AG10803 (cell line): ENCODE results near the gene NEIL3.

Source experiments
- DNase-seq: peaks from one replicate; pipeline ENCODE4 v3.0.0; 2010; ENCODE audit warnings: low read depth
- H3K4me3 ChIP-seq: 2 replicates; pipeline ENCODE4 v1.5.1; 2011; ENCODE audit warnings: mild to moderate bottlenecking, low read length, control low read depth
- TF ChIP-seq, protein P1 (sequence below): conservative IDR thresholded peaks from 2 replicates; pipeline ENCODE4 v1.5.1; 2011; ENCODE audit warnings: mild to moderate bottlenecking, low read length, control low read depth, inconsistent platforms

NEIL3 gene

DNA sequence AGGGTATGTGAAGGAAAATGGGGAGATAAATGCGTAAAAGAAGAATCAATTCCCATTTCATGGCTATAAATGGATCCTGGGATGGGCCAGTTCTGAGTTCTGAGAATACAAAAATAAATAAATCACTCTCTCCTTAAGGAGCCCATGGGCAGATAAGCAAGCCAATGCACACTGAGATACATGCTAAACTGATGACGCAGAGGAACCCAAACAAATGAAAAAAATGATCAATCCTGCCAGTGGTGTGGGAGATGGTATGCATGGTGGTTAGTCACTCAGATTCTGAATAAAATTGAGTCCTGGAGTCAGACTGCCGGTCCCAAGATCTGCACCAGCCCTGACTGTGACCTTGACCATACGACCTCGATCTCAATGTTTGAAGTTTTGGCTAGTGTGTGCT lies 59.7 kb downstream of the NEIL3 start:
- TF ChIP-seq, protein P1, sequence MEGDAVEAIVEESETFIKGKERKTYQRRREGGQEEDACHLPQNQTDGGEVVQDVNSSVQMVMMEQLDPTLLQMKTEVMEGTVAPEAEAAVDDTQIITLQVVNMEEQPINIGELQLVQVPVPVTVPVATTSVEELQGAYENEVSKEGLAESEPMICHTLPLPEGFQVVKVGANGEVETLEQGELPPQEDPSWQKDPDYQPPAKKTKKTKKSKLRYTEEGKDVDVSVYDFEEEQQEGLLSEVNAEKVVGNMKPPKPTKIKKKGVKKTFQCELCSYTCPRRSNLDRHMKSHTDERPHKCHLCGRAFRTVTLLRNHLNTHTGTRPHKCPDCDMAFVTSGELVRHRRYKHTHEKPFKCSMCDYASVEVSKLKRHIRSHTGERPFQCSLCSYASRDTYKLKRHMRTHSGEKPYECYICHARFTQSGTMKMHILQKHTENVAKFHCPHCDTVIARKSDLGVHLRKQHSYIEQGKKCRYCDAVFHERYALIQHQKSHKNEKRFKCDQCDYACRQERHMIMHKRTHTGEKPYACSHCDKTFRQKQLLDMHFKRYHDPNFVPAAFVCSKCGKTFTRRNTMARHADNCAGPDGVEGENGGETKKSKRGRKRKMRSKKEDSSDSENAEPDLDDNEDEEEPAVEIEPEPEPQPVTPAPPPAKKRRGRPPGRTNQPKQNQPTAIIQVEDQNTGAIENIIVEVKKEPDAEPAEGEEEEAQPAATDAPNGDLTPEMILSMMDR, result no peak
- DNase-seq, result peak; percentile 36
- no peak overlapping the region for H3K4me3 ChIP-seq

DNA sequence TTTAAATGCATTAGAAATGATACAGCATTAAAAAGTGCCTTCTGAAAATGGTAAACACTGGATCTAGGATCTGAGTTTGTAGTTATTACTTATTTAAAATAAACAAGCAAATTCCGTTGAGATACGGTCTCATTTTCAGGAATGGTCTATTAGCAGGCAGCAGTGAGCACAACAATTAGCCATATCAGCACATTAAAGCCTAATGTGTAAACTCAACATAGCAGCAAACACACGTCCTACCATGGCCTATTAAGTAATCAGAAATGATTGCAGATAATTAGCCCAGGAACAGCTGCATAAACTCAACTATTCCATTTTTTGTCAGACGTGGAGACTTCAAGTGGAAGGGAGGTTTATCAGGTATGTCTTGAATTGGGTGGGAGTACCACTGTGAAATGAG lies 61.8 kb downstream of the NEIL3 start:
- H3K4me3 ChIP-seq, result no peak overlapping the region
- DNase-seq, result no peak
- TF ChIP-seq, protein P1, result no peak

DNA sequence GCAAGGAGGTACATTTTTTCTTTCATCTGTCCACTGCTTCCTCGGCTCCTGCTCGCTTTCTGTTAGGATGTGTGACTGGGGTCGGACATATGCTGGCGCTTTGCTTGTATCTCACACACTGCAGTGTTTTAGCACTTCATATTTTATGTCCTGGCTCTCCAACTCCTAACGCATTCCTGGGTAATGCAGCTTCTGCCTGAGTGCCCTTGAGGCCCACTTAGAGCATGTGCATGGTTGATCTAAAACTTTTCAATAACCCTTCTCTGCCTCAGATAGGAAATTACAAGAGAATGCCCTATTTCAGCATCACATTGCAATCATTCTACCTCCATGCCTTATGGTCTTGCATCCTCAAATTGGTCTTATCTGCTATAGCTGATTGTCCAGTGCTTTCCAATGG lies 65.3 kb downstream of the NEIL3 start:
- H3K4me3 ChIP-seq, result no peak overlapping the region
- no peak for DNase-seq
- TF ChIP-seq, protein P1, result no peak

DNA sequence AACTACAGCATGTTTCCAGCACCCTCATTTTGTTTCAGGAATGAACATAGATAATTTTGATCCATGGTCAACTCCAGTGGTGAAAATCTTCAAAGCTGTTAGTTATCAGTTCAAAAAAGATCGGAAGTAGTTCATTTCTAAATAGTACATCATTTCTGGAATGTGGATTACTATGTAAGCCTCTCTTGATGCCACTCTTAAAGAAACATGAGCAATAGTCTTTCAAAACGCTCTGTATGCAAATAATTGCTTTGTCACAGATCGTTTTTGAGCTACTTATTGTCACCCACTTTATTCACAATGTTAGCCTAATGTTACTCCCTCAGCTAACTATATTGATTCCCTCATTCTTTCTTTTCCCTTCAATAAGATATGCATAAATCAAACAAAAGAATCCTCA lies 65.7 kb downstream of the NEIL3 start:
- no peak for DNase-seq
- H3K4me3 ChIP-seq, result no peak overlapping the region

DNA sequence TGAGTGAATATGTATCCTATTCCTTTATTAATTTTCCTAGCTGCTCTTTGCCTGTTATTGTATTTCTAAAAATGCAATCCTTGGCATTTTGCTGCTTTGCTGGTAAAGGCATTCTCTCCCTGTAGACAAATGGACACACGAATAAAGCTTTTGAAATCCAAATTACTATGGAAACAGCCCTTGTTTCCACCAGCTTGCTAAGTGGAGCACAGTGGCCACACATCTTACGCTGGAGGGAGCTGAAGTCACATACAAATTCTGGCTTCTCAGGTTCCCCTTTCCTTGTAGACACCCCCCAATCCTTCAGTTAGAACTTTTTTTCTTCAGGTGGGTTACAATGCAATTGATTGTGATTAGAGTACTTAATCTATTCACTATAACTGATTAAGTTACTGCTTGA lies 66.3 kb downstream of the NEIL3 start:
- H3K4me3 ChIP-seq, result no peak overlapping the region
- DNase-seq, result no peak
- TF ChIP-seq, protein P1, result no peak

More for the DNA sequence above, 65.7 kb downstream of the NEIL3 start:
- TF ChIP-seq, protein P1, result no peak

DNA sequence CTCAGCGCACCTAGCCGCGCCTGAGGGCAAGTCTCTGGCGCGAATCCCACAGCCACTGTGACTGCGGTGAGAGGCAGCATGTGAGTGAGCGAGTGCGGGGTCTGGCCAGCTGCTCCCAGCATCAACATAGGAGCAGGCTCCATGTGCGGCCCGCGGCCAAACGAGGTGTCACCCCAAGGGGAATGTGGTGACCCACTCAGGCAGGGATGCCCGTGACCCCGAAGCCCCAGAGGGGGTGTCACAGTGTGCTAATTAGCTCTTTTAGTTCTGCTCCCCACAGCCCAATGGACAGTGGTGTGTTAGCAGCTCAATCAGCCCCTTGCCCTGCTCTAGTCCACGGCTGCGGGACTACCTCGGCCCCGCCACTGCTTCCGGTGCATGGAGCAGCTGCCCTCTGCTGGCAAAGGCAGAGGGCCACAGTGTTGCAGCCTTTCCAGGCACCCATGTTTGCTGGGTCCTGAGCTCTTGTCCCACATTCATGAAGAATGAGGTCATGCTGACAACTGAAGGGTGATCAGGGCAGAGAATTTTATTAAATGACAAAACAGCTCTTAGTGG lies 71.1 kb downstream of the NEIL3 start:
- DNase-seq, result no peak
- TF ChIP-seq, protein P1, result peak; percentile 25; the same call in 1 of the 2 replicates
- no peak overlapping the region for H3K4me3 ChIP-seq

DNA sequence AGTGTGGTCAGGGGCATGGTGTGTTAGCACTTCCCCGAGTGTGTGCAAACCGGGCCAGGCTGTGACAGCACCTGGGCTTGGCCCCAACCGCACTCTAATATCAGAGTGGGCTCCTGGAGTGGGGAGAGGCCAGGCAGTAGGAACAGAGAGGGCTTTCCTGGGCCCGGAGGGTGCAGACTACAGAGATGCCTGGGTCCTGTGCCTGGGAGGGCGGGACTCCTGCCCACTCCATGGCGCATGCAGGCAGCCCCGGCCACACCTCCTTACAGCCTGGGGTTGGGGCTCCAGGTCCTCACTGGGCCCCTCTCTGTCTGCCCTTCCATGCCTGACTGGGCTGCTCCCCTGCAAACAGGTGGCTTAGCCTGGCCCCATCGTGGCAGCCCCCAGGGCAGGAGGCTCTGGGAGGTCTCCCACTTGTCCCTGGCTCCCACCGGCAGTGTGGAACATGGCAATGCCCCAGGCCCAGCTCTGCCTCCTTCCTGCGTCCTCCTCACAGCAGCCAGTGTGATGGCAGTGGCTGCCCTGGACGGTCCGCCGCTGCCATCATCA lies 72.2 kb downstream of the NEIL3 start:
- TF ChIP-seq, protein P1, result no peak
- H3K4me3 ChIP-seq, result no peak overlapping the region
- DNase-seq, result no peak
